ENCODE data around the gene CHRNA9.

GRCh38 chr4:40401096-40401495 lies 66.0 kb downstream of the CHRNA9 start:
- TF ChIP-seq CTCF (IDR thresholded peaks at IDR 0.05) (no peak), POLR2A (IDR thresholded peaks at IDR 0.05) (no peak)

All from heart left ventricle (tissue), 13 donors.